Measurements from ENCODE around the gene CARD9. TPM values are rescaled to one million over a fixed set of nuclear protein-coding genes. Genes with fewer than 3 reads are reported as not detected.

CARD9 gene
- total RNA-seq, 4 donors from 2014 or later = 2.3 to 7.4 (median 3.3) TPM

DNA sequence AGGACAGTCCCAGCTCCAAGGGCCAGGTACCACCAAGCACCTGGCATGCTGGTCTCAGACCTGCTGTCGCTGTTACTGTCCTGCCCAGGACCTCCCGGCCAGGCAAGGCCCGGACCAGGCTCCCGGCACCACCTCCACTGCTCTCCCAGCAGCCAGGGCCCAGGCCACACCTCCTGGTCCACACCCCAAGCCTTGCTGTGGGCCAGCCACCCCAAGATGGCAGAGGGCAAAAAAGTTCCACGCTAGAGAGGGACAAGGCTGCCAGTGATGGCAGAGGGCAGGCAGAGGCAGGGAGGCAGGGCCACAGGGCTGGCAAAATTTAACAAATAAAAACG is 11.1 kb downstream of the CARD9 start:
- 68% methylated on average over 5 of the region's 6 CpGs for WGBS
- H3K27me3 ChIP-seq = no peaks in the 10 kb centered on the region
- H3K27ac ChIP-seq = no peak overlapping the region
- H3K9me3 ChIP-seq = no peaks in the 10 kb centered on the region
- peaks cover 39% of the 10 kb centered on the region for H3K4me1 ChIP-seq
- no peak for DNase-seq (ENCODE audit: low spot score in 2 of 2)
- peaks cover 8% of the 10 kb centered on the region for H3K36me3 ChIP-seq
- no peak overlapping the region for H3K4me3 ChIP-seq
- TF ChIP-seq POLR2AphosphoS5 (IDR thresholded peaks at IDR 0.05) = no peak
- TF ChIP-seq EP300 (IDR thresholded peaks at IDR 0.05) = no peak
- no peak for TF ChIP-seq POLR2A (IDR thresholded peaks at IDR 0.05)
- TF ChIP-seq CTCF (IDR thresholded peaks at IDR 0.05) = no peak

- TF ChIP-seq POLR2AphosphoS5 (IDR thresholded peaks at IDR 0.05) (no peak), POLR2A (IDR thresholded peaks at IDR 0.05) (no peak), EP300 (IDR thresholded peaks at IDR 0.05) (no peak), CTCF (IDR thresholded peaks at IDR 0.05) (no peak)
- Histone ChIP-seq H3K27ac (peak overlapping the region; percentile 49), H3K4me3 (no peak overlapping the region), H3K9me3 (no peaks in the 10 kb centered on the region), H3K4me1 (peaks cover 39% of the 10 kb centered on the region), H3K36me3 (peaks cover 13% of the 10 kb centered on the region), H3K27me3 (no peaks in the 10 kb centered on the region)
- DNase-seq (ENCODE audit: low spot score in 2 of 2) = no peak
- WGBS = 87% methylated on average over 12 of the region's 26 CpGs
These were observed 11.6 kb downstream of the CARD9 start for GRCh38 chr9:136361754-136362449.

- Histone ChIP-seq H3K27me3 (no peaks in the 10 kb centered on the region), H3K9me3 (no peaks in the 10 kb centered on the region), H3K36me3 (peaks cover 17% of the 10 kb centered on the region), H3K4me1 (peaks cover 39% of the 10 kb centered on the region), H3K27ac (peak overlapping the region; percentile 49), H3K4me3 (no peak overlapping the region)
- DNase-seq (ENCODE audit: low spot score in 2 of 2) = no peak
- TF ChIP-seq EP300 (IDR thresholded peaks at IDR 0.05) = no peak
- no peak for TF ChIP-seq CTCF (IDR thresholded peaks at IDR 0.05)
- no peak for TF ChIP-seq POLR2A (IDR thresholded peaks at IDR 0.05)
- TF ChIP-seq POLR2AphosphoS5 (IDR thresholded peaks at IDR 0.05) = no peak
- 79% methylated on average over 23 of the region's 43 CpGs for WGBS
These were observed 12.3 kb downstream of the CARD9 start for GRCh38 chr9:136361047-136361753.

DNA sequence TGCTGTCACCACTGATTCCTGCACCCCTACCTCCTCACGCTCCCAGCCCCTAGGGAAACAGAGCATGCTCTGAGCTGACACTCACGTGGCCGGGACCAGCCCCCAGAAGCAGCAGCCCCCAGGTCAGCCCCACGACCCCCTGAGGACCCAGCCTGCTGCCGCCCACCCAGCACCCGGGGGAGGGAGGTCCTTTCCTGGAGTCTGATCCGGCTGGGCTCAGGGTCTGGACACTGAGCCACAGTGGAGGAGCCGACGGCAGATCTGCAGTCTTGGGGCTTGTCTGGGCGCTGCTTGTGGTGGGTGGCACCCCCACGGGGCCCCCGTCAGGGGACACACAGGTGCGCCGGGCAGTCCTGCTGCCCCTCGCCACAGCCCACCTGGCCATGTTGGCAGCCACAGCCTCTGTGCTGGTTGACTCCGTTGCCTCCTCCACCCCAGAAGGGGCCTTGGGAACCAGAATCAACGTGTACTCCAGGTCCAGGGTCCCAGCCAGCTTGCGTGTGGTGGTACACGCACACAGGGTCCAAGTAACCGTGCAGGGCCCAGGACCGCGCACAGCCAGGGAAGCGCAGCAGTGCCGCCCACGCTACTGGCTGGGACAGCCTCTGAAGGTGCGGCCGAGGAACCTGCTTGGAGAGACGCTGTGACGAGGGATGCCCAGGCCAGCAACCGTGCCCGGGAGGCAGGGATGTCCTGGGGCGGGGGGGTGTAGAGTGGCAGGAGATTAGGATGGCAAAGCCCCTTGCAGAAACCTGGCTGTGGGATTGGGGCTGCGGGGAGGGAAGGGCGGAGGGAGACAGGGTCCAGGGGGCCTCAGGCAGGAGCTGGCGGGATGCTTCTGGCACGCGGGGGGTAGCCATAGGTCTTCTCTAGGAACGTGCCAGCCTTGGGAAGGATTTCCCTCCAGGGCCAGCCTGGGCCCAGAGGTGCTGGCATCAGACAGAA is 13.4 kb downstream of the CARD9 start:
- Histone ChIP-seq H3K27ac (no peak overlapping the region), H3K4me3 (no peak overlapping the region), H3K27me3 (no peaks in the 10 kb centered on the region), H3K4me1 (peaks cover 39% of the 10 kb centered on the region), H3K9me3 (no peaks in the 10 kb centered on the region), H3K36me3 (peaks cover 19% of the 10 kb centered on the region)
- no peak for DNase-seq (ENCODE audit: low spot score in 2 of 2)
- WGBS = 77% methylated on average over 17 of the region's 38 CpGs
- TF ChIP-seq POLR2A (IDR thresholded peaks at IDR 0.05) (no peak), CTCF (IDR thresholded peaks at IDR 0.05) (no peak), POLR2AphosphoS5 (IDR thresholded peaks at IDR 0.05) (no peak), EP300 (IDR thresholded peaks at IDR 0.05) (no peak)

Measured in suprapubic skin (tissue), 4 donors.